ENCODE data around the gene CRYBB3.
"Not testable (repeated sequence)": the region's sequence is repeated elsewhere in the genome, so short reads cannot be mapped to it uniquely, and the experiment has no call there.

CRYBB3 gene

DNA sequence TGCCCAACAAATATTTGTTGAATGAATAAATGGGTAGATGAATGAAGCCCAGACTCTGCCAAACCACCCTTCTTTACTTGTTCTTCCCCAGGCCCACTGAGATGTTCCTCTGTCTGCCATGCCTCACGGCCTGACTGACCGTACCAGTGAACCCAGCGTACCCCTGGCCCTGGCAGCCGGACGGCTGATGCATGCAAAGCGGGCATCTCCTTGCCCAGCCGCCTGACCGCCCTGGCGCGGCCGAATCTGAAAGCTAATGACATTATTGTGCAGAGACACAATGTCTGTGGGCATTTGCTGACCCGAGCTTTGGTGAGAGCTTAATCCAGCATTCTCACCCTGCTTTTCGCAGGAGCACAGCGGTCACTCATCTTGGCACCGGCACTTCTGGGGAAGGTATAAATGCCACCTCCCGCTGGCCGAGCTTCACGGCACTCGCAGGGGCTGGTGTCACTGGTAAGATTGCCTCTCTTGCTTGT, 19.6 kb downstream of the CRYBB3 start, which contains the start of gene CRYBB2:
Gene CRYBB2 (plus strand): TSS at position 429 of the 479 bp plus-strand sequence. CDS start 1,791 bp downstream, outside the sequence.
- TF ChIP-seq, protein P1, sequence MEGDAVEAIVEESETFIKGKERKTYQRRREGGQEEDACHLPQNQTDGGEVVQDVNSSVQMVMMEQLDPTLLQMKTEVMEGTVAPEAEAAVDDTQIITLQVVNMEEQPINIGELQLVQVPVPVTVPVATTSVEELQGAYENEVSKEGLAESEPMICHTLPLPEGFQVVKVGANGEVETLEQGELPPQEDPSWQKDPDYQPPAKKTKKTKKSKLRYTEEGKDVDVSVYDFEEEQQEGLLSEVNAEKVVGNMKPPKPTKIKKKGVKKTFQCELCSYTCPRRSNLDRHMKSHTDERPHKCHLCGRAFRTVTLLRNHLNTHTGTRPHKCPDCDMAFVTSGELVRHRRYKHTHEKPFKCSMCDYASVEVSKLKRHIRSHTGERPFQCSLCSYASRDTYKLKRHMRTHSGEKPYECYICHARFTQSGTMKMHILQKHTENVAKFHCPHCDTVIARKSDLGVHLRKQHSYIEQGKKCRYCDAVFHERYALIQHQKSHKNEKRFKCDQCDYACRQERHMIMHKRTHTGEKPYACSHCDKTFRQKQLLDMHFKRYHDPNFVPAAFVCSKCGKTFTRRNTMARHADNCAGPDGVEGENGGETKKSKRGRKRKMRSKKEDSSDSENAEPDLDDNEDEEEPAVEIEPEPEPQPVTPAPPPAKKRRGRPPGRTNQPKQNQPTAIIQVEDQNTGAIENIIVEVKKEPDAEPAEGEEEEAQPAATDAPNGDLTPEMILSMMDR (IDR thresholded peaks at IDR 0.05; ENCODE audit: low read depth, low read length) = no peak
- no peak for DNase-seq (ENCODE audit: extremely low read depth, low read depth)

DNA sequence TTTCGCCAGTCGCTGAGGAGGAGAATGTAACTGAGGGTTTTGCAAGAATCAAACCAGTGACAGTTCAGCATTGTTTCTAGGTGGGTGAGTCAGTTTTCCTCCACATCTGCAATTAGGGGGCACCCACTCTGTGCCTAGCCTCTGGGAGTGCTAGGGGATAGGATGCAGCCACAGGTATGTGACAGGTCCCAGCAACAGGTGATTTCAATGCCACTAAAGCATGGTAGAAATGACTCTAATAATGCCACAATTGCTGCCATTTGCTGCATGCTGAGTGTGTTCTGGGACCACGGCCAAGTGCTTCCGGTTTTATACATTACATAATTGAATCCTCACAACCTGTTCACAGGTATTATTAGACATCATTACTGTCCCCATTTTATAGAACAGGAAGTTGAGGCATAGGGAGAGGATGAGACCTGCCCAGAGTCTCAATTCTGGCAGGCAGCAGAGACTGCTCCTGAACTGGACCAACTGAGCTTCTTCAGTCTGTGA, 20.3 kb downstream of the CRYBB3 start:
- no peak for DNase-seq (ENCODE audit: extremely low read depth, low read depth)
- TF ChIP-seq, protein P1 (IDR thresholded peaks at IDR 0.05; ENCODE audit: low read depth, low read length) = no peak

DNA sequence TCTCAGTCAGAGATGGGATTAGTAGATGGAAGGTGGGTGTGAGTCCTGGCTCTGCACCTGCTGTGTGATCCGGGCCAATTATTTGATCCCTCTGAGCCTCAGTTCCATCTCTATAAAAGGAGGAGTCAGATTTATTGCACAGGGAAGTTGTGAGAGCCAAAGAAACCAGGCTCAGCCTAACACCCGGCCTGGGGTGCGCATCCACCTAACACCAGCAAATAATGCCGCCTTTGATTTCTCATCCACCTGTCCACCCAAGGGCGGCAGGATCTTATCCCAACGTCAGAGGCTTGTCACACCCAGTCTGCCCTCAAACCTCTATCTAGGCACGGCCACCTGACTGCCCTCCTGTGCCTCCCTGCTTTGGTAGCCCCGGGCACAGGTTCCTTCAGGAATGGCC, 22.1 kb downstream of the CRYBB3 start:
- TF ChIP-seq, protein P1 (IDR thresholded peaks at IDR 0.05; ENCODE audit: low read depth, low read length) = no peak
- DNase-seq (ENCODE audit: extremely low read depth, low read depth) = no peak

DNA sequence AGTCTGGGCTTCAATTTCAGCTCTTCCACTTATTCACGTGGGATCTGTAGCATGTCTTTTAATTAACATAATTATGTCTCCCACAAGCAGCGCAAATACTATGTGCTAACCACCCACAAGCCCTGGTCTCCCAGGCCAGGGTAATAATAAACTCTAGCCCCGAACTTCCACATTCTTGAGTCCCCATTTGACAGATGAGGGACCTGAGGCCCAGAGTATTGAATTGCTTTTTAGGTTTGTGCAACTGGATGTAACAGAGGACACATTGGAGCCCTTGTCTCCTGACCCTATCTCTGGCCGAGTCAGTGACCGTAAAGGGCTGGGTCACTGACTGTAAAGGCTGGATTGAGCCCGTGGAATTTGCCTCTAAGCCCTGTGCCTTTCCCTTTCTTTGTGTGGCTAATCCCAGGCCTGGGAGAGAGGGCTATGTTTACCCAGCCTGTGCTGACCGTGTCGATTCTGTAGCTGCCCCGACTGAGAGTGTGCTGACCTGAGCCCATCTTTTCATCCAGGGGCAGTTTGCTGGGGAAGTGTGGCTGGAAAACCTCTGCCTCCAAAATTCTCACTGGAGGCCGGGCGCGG, 23.7 kb downstream of the CRYBB3 start:
- TF ChIP-seq, protein P1 (IDR thresholded peaks at IDR 0.05; ENCODE audit: low read depth, low read length) = no peak
- DNase-seq (ENCODE audit: extremely low read depth, low read depth) = no peak

DNA sequence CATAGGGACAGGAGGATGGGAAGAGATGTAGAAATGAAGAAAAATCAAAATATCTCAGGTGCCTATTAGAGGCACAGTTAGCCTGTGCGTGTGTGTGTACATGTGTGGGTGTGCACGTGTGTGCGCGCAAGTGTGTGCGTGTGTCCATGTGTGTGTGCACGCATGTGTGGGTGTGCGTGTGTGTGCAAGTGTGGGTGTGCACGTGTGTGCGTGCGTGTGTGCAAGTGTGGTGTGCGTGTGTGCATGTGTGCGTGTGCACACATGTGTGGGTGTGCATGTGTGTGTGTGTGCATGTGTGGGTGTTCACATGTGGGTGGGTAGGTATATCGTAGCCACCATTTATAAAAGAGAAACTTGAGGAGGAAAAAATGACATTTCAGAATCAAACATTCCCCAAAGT, 29.2 kb downstream of the CRYBB3 start:
- TF ChIP-seq, protein P1 (IDR thresholded peaks at IDR 0.05; ENCODE audit: low read depth, low read length) = no peak
- no peak for DNase-seq (ENCODE audit: extremely low read depth, low read depth)

GRCh38 chr22:25230760-25231159, 31.1 kb downstream of the CRYBB3 start:
- DNase-seq (ENCODE audit: extremely low read depth, low read depth) = not testable (repeated sequence)

DNA sequence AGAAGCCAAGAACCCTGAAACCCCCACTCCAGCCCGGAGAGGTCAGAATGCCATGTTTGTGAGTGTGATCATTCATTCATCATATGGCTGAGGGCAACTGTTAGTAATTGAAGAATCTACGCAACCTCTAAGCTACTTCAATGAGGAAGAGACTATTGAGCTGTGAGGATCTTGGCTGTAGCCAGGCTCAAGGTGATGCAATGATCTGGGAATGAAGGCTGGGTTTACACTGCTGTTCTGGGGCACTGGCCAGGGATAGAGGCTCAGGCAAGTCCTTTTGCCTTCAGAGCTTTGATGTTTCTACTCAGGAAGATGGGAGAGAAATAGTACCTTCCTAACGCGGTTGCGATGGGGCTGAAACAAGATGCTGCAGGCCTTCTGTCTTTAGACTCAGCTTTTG, 32.6 kb downstream of the CRYBB3 start:
- TF ChIP-seq, protein P1 (IDR thresholded peaks at IDR 0.05; ENCODE audit: low read depth, low read length) = no peak
- no peak for DNase-seq (ENCODE audit: extremely low read depth, low read depth)

- not testable (repeated sequence) for DNase-seq (ENCODE audit: extremely low read depth, low read depth)
Measured at GRCh38 chr22:25233706-25234105, 34.0 kb downstream of the CRYBB3 start.
